HG02970 (cell line): ENCODE measurements around the gene DIRAS2.
"Not testable (repeated sequence)": the region's sequence is repeated elsewhere in the genome, so short reads cannot be mapped to it uniquely, and the experiment has no call there.

ENCODE experiments used
- ATAC-seq: cut with Tn5 transposase; IDR thresholded peaks from one replicate; pipeline ENCODE4 v1.9.1; 2021; ENCODE audit warnings: mild to moderate bottlenecking, moderate library complexity, moderate number of reproducible peaks; ENCODE audit not compliant: unreplicated experiment, low FRiP score

Gene DIRAS2

GRCh38 chr9:90642570-90643539, at the start of gene DIRAS2:
DIRAS2 (minus strand) TSS chr9:90642824; CDS start chr9:90613827, 28,997 bp downstream.
- no peak for ATAC-seq

GRCh38 chr9:90684736-90685135, 42.1 kb upstream of the DIRAS2 start:
- ATAC-seq: no peak

- no peak for ATAC-seq
Observed at GRCh38 chr9:90684106-90684505, 41.5 kb upstream of the DIRAS2 start.

- no peak for ATAC-seq
Observed at GRCh38 chr9:90680534-90680933, 37.9 kb upstream of the DIRAS2 start.

- no peak for ATAC-seq
Observed at GRCh38 chr9:90665072-90665471, 22.4 kb upstream of the DIRAS2 start.

- no peak for ATAC-seq
Observed at GRCh38 chr9:90659650-90660364, 17.2 kb upstream of the DIRAS2 start.

- ATAC-seq: no peak
Observed at GRCh38 chr9:90658783-90659182, 16.2 kb upstream of the DIRAS2 start.

- no peak for ATAC-seq
Observed at GRCh38 chr9:90658181-90658580, 15.6 kb upstream of the DIRAS2 start.

GRCh38 chr9:90656876-90657275, 14.3 kb upstream of the DIRAS2 start:
- not testable (repeated sequence) for ATAC-seq

- ATAC-seq: no peak
Observed at GRCh38 chr9:90651246-90651645, 8.6 kb upstream of the DIRAS2 start.

GRCh38 chr9:90647843-90648242, 5.2 kb upstream of the DIRAS2 start:
- ATAC-seq: no peak

- no peak for ATAC-seq
Observed at GRCh38 chr9:90645721-90646120, 3.1 kb upstream of the DIRAS2 start.

GRCh38 chr9:90641884-90642487, 638 bp downstream of the DIRAS2 start:
- no peak for ATAC-seq

- no peak for ATAC-seq
Observed at GRCh38 chr9:90641086-90641485, 1.5 kb downstream of the DIRAS2 start.

- no peak for ATAC-seq
Observed at GRCh38 chr9:90640361-90640760, 2.3 kb downstream of the DIRAS2 start.

- no peak for ATAC-seq
Observed at GRCh38 chr9:90637626-90638025, 5.0 kb downstream of the DIRAS2 start.

- no peak for ATAC-seq
Observed at GRCh38 chr9:90632647-90633207, 9.9 kb downstream of the DIRAS2 start.

GRCh38 chr9:90631964-90632363, 10.7 kb downstream of the DIRAS2 start:
- ATAC-seq: no peak

GRCh38 chr9:90629991-90630390, 12.6 kb downstream of the DIRAS2 start:
- ATAC-seq: no peak

GRCh38 chr9:90629354-90629753, 13.3 kb downstream of the DIRAS2 start:
- ATAC-seq: no peak

- ATAC-seq: no peak
Observed at GRCh38 chr9:90616806-90617205, 25.8 kb downstream of the DIRAS2 start.
